ENCODE results near the gene ECI1.

- TF ChIP-seq YY1 (IDR thresholded peaks at IDR 0.05; ENCODE audit: low read depth) (no peak), REST (IDR thresholded peaks at IDR 0.05; ENCODE audit: low read depth) (no peak), EP300 (IDR thresholded peaks at IDR 0.05; ENCODE audit: borderline replicate concordance) (no peak), CEBPB (IDR thresholded peaks at IDR 0.05) (no peak), RAD21 (IDR thresholded peaks at IDR 0.05; ENCODE audit: low read depth) (no peak), TAF1 (IDR thresholded peaks at IDR 0.05; ENCODE audit: low read depth) (no peak), NFIC (IDR thresholded peaks at IDR 0.05) (no peak), CREB1 (IDR thresholded peaks at IDR 0.05; ENCODE audit: low read depth) (no peak), USF1 (IDR thresholded peaks at IDR 0.05) (no peak), EGR1 (IDR thresholded peaks at IDR 0.05) (no peak)
- TF ChIP-seq, protein P1, sequence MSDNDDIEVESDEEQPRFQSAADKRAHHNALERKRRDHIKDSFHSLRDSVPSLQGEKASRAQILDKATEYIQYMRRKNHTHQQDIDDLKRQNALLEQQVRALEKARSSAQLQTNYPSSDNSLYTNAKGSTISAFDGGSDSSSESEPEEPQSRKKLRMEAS (IDR thresholded peaks at IDR 0.05), result no peak
These were observed 5.0 kb downstream of the ECI1 start for GRCh38 chr16:2246301-2246885.
